Measurements from ENCODE around the gene THSD7A.

- TF ChIP-seq CTCF (IDR thresholded peaks at IDR 0.05 in 2 of 3, conservative IDR thresholded peaks at IDR 0.05 in 1 of 3; ENCODE audit: control insufficient read depth in 2 of 3, extremely low read depth in 1 of 3, insufficient read depth in 1 of 3, low read depth in 3 of 3, low read length in 3 of 3) (no peak), FOXK2 (IDR thresholded peaks at IDR 0.05) (no peak), RCOR1 (conservative IDR thresholded peaks at IDR 0.05; ENCODE audit: low read depth, low read length) (no peak), POLR2AphosphoS5 (IDR thresholded peaks at IDR 0.05; ENCODE audit: low read length) (no peak), SPI1 (IDR thresholded peaks at IDR 0.05; ENCODE audit: borderline replicate concordance, insufficient read depth, low read depth, low read length) (no peak), EZH2 (IDR thresholded peaks at IDR 0.05; ENCODE audit: borderline replicate concordance, control insufficient read depth, low read depth, low read length) (no peak), NR2C2 (IDR thresholded peaks at IDR 0.05; ENCODE audit: borderline replicate concordance, control insufficient read depth, insufficient read length, low read depth) (no peak), MAX (IDR thresholded peaks at IDR 0.05; ENCODE audit: low read depth, low read length) (no peak)
Measured at GRCh38 chr7:11633310-11633709, 198.7 kb downstream of the THSD7A start.
